PC-3 (cell line): ENCODE data around the gene LAD1. TPM values are rescaled to one million over a fixed set of nuclear protein-coding genes. Genes with fewer than 3 reads are reported as not detected.

Experiments used
- ATAC-seq: fragments of 200-7000 bp; cut with Tn5 transposase; 2 replicates; pipeline ENCODE4 v1.9.1; 2020; ENCODE audit warnings: mild to moderate bottlenecking, moderate library complexity
- BruUV-seq: library from RNA; stranded (reverse); fragments of 400-500 nt; replicated peaks from 2 replicates; lab custom pipeline; 2021; lab: Mats Ljungman, UMichigan
- CTCF ChIA-PET: fragments of 300-600 bp; sonication (Branson Sonifier 250); formaldehyde crosslinking; loops from one replicate; lab custom pipeline; 2022; ENCODE audit warnings: antibody characterized with exemption; lab: Charles Lee
- POLR2A ChIA-PET: fragments of 300-600 bp; sonication (Branson Sonifier 250); formaldehyde crosslinking; loops from one replicate; lab custom pipeline; 2022; ENCODE audit warnings: antibody characterized with exemption; ENCODE audit not compliant: unreplicated experiment; lab: Charles Lee
- DNase-seq: peaks from one replicate; pipeline ENCODE4 v3.0.0-alpha.2; 2015
- H2AFZ ChIP-seq: fragments of 300-600 bp; sonication (generic); 2 replicates; pipeline ENCODE4 v1.6.0; 2016; ENCODE audit warnings: antibody characterized with exemption, low read length
- H3F3A ChIP-seq: fragments of 300-600 bp; sonication (generic); one replicate; pipeline ENCODE4 v1.6.0; 2017; ENCODE audit warnings: antibody characterized with exemption, low read length, control low read depth, mild to moderate bottlenecking; ENCODE audit not compliant: unreplicated experiment
- H3K27ac ChIP-seq: fragments of 300-600 bp; sonication (generic); 2 replicates; pipeline ENCODE4 v1.5.1; 2016; ENCODE audit warnings: mild to moderate bottlenecking, low read length
- H3K27me3 ChIP-seq: fragments of 300-600 bp; sonication (generic); 2 replicates; pipeline ENCODE4 v1.6.1; 2016; ENCODE audit warnings: low read length, mixed read lengths
- H3K36me3 ChIP-seq: fragments of 300-600 bp; sonication (generic); 2 replicates; pipeline ENCODE4 v1.6.1; 2016; ENCODE audit warnings: low read depth, mixed run types, low read length, mixed read lengths
- H3K4me1 ChIP-seq: fragments of 300-600 bp; sonication (generic); 2 replicates; pipeline ENCODE4 v1.5.1; 2016; ENCODE audit warnings: low read length; ENCODE audit not compliant: insufficient read depth
- H3K4me2 ChIP-seq: fragments of 300-600 bp; sonication (generic); 2 replicates; pipeline ENCODE4 v1.6.0; 2016; ENCODE audit warnings: low read length
- H3K4me3 ChIP-seq: fragments of 300-600 bp; sonication (generic); 2 replicates; pipeline ENCODE4 v1.5.1; 2016; ENCODE audit warnings: mild to moderate bottlenecking, low read length, mixed read lengths
- H3K79me2 ChIP-seq: fragments of 300-600 bp; sonication (generic); 2 replicates; pipeline ENCODE4 v1.6.1; 2017; ENCODE audit warnings: low read length, mixed read lengths
- H3K9ac ChIP-seq: fragments of 300-600 bp; sonication (generic); 2 replicates; pipeline ENCODE4 v1.6.0; 2016; ENCODE audit warnings: mild to moderate bottlenecking, low read length
- H3K9me2 ChIP-seq: fragments of 300-600 bp; sonication (generic); replicated peaks from 2 replicates; pipeline ENCODE4 v1.6.1; 2016; ENCODE audit warnings: mixed run types, low read length, mixed read lengths
- H3K9me3 ChIP-seq: fragments of 300-600 bp; sonication (generic); 2 replicates; pipeline ENCODE4 v1.6.1; 2016; ENCODE audit warnings: low read length, mixed read lengths
- H4K20me1 ChIP-seq: fragments of 300-600 bp; sonication (generic); 2 replicates; pipeline ENCODE4 v1.6.1; 2016; ENCODE audit warnings: low read length, mixed read lengths
- EZH2 ChIP-seq: fragments of 300-600 bp; sonication (generic); IDR thresholded peaks from one replicate; pipeline ENCODE4 v1.6.1; 2017; ENCODE audit warnings: antibody characterized with exemption, mild to moderate bottlenecking, low read length; ENCODE audit not compliant: unreplicated experiment
- EZH2phosphoT487 ChIP-seq: fragments of 300-600 bp; sonication (generic); IDR thresholded peaks from 2 replicates; pipeline ENCODE4 v1.6.1; 2018; ENCODE audit warnings: mild to moderate bottlenecking, antibody characterized with exemption, low read length, borderline replicate concordance
- intact Hi-C: fragments of 100-400 bp; cut with micrococcal nuclease; formaldehyde crosslinking; loops from 2 replicates; pipeline ENCODE4 v1.9.0; 2023
- total RNA-seq: library from RNA; depleted of rRNA; stranded (reverse); fragments of >200 nt; gene quantifications from 2 replicates; pipeline ENCODE4 v1.2.3, GENCODE V29; 2014
- TF ChIP-seq, protein P1 (sequence below): fragments of 300-600 bp; sonication (generic); conservative IDR thresholded peaks from 2 replicates; pipeline ENCODE4 v1.5.1; 2017; ENCODE audit warnings: antibody characterized with exemption, low read depth, mild to moderate bottlenecking, low read length

Gene LAD1
- total RNA-seq, 1 experiment from 2014 or later, result 310 TPM

DNA sequence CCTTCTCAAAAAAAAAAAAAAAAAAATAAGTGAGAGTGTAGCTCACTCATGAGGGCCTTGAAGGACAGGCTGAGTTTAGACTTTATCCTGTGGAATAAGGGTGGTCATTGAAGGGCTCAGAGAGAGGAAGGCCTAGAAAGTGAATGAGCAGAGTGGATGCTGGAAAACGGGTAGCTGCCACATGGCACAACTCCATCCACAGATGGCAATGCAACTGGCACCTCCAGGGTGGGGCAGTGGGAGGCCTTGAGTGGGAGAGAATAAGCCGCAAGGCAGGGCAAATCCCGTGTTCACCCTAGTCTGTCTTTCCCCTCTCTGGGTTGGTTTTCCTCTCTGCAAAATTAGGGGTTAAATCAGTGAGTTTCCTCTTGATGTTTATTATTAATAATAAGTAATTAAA lies 19.3 kb upstream of the LAD1 start:
- ChIA-PET POLR2A (interaction anchor here (0.6 kb wide), 2 partner anchors 30 to 1098 kb away, joined by 16 to 27 read pairs; no protein-coding TSS in a partner anchor), CTCF (no interaction called here)
- Histone ChIP-seq H3K4me3 (no peak overlapping the region), H3K27ac (no peak overlapping the region), H3K4me1 (no peaks in the 10 kb centered on the region), H2AFZ (no peak overlapping the region), H3K4me2 (no peak overlapping the region), H3K9me3 (no peaks in the 10 kb centered on the region), H3F3A (no peaks in the 10 kb centered on the region), H4K20me1 (no peaks in the 10 kb centered on the region), H3K79me2 (no peaks in the 10 kb centered on the region), H3K27me3 (no peaks in the 10 kb centered on the region), H3K9me2 (no peaks in the 10 kb centered on the region), H3K36me3 (no peaks in the 10 kb centered on the region), H3K9ac (no peak overlapping the region)
- intact Hi-C loops, result no loop called here
- BruUV-seq, result no TSS peak
- DNase-seq (no peak), ATAC-seq (no peak)
- TF ChIP-seq, protein P1, sequence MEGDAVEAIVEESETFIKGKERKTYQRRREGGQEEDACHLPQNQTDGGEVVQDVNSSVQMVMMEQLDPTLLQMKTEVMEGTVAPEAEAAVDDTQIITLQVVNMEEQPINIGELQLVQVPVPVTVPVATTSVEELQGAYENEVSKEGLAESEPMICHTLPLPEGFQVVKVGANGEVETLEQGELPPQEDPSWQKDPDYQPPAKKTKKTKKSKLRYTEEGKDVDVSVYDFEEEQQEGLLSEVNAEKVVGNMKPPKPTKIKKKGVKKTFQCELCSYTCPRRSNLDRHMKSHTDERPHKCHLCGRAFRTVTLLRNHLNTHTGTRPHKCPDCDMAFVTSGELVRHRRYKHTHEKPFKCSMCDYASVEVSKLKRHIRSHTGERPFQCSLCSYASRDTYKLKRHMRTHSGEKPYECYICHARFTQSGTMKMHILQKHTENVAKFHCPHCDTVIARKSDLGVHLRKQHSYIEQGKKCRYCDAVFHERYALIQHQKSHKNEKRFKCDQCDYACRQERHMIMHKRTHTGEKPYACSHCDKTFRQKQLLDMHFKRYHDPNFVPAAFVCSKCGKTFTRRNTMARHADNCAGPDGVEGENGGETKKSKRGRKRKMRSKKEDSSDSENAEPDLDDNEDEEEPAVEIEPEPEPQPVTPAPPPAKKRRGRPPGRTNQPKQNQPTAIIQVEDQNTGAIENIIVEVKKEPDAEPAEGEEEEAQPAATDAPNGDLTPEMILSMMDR, result no peak
- TF ChIP-seq EZH2phosphoT487, result no peak
- no peak for TF ChIP-seq EZH2

DNA sequence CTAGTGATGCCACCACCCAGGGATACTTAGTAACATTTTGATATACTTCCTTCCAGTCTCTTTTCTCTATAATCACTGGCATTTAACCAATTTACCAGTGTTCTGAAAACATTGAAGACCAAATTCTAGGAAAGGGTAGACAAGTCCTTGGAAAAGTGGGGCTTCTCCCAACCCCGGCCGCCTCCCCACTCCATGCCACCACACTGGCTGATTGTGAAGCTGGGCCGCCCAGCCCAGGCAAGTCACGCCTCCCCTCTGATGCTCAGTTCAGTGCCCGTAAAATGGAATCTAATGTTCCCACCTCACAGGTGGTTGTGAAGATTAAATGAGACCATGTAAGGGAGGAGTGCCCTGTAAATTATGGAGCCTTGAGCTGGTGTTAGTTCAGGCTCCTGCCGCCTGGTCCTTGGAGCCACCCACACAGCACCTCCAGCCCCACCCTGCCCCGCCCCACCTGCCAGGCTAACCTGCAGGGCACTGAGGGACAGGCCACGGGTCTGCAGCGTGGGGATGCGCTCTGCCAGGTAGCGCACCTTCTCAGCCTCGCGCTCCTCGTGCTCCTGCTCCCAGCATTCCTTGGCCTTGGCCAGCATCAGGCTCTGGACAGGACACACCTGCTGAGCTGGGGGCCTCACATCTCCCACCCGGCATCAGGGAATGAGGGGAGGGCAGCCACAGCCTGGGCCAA lies 15.1 kb upstream of the LAD1 start:
- Histone ChIP-seq H3K79me2 (no peaks in the 10 kb centered on the region), H3K9me2 (no peaks in the 10 kb centered on the region), H3K4me2 (no peak overlapping the region), H3K4me3 (no peak overlapping the region), H4K20me1 (no peaks in the 10 kb centered on the region), H3K36me3 (no peaks in the 10 kb centered on the region), H2AFZ (no peak overlapping the region), H3K4me1 (no peaks in the 10 kb centered on the region), H3F3A (no peaks in the 10 kb centered on the region), H3K27ac (no peak overlapping the region), H3K9ac (no peak overlapping the region), H3K27me3 (no peaks in the 10 kb centered on the region), H3K9me3 (no peaks in the 10 kb centered on the region)
- POLR2A ChIA-PET, result no interaction called here
- intact Hi-C loops, result no loop called here
- TF ChIP-seq EZH2phosphoT487, result no peak
- TF ChIP-seq, protein P1, result no peak
- no peak for TF ChIP-seq EZH2
- CTCF ChIA-PET, result no interaction called here
- ATAC-seq, result no peak
- no peak for DNase-seq
- BruUV-seq, result no TSS peak

DNA sequence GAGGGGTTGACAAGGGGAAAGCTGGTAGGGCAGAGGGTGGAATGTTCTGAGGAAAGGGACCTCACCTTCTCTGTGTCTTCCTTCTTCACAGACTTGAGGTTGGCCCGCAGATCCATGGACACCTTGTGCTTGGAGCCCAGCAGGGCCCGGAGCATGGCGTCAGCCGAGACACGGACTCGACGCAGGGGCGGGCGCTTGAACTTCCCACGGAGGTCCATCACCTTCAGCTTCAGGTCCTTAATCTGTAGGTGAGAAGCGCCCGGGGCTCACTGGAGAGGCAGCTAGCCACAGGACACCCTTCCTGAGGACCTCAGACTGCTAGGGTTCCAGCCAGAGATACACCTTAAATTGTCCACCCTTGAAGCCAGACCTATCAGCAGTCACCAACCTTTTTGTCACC lies 12.2 kb upstream of the LAD1 start:
- Histone ChIP-seq H3K27ac (no peak overlapping the region), H2AFZ (no peak overlapping the region), H3K4me3 (no peak overlapping the region), H3F3A (no peaks in the 10 kb centered on the region), H3K79me2 (no peaks in the 10 kb centered on the region), H3K36me3 (no peaks in the 10 kb centered on the region), H3K27me3 (no peaks in the 10 kb centered on the region), H4K20me1 (no peaks in the 10 kb centered on the region), H3K9me3 (no peaks in the 10 kb centered on the region), H3K4me1 (0 out of 2 replicates have a peak, but pooled peaks cover 2% of the 10 kb centered on the region), H3K9me2 (no peaks in the 10 kb centered on the region), H3K4me2 (no peak overlapping the region), H3K9ac (no peak overlapping the region)
- ChIA-PET POLR2A (no interaction called here), CTCF (interaction anchor here (0.5 kb wide), 1 partner anchor 22 kb away, joined by 4 read pairs; no protein-coding TSS in a partner anchor)
- no TSS peak for BruUV-seq
- no peak for TF ChIP-seq EZH2
- TF ChIP-seq, protein P1, result no peak
- TF ChIP-seq EZH2phosphoT487, result no peak
- no peak for DNase-seq
- intact Hi-C loops, result no loop called here
- ATAC-seq, result no peak
